ENCODE measurements around the gene PRR12. TPM values are rescaled to one million over a fixed set of nuclear protein-coding genes. Genes with fewer than 3 reads are reported as not detected.

PRR12 gene
- total RNA-seq, 1 donor from 2014 or later = 15.6 TPM

DNA sequence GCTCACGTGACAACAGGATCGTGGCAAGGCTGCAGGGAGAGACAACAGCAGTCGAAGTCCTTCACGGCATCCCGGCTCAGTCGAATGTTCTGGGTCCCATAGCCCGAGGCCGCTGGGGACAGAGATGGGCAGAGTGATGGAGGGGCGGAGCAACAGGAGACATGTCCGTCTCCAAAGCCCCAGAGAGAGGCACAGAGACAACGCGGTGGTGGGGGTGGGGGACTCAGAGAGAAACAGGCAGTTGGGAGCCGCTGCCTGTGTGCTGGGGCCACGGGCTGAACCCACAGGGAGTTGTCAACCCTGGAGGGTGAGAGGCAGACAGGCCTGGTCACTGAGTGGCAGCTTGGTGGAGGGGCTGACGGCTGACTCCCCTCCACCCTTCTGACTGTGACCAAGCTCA is 31.1 kb upstream of the PRR12 start:
- peak; percentile 23 for ATAC-seq
- intact Hi-C loops (cut with micrococcal nuclease) = no loop called here
- DNase-seq = peak; percentile 36

DNA sequence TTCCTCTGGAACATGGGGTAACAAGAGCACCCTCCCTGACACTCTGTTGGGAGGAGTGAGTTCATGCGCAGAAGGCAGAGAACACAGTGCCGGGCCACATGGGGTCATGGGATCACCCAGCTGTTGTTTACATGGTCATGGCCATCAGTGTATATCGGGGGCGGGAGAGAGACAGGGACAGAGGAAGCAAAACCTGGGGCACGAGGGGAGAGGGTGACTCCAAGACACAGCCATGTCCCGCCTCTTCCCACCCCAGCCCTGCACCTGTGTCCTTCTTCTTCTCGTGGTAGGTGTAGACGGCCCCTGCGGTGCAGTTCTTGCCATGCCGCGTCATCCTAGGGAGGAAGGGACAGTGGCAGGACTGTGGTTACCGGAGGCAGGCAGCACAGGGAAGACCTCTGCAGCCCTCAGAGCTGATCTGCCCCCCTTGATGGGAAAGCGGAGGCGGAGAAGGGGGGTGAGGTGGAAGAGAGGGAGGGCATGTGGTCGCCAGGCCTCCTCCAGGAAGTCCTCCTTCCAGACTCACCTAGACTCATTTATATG is 30.6 kb upstream of the PRR12 start:
- DNase-seq (peak; percentile 50), ATAC-seq (peak; percentile 62)
- intact Hi-C loops (cut with micrococcal nuclease) = no loop called here

DNA sequence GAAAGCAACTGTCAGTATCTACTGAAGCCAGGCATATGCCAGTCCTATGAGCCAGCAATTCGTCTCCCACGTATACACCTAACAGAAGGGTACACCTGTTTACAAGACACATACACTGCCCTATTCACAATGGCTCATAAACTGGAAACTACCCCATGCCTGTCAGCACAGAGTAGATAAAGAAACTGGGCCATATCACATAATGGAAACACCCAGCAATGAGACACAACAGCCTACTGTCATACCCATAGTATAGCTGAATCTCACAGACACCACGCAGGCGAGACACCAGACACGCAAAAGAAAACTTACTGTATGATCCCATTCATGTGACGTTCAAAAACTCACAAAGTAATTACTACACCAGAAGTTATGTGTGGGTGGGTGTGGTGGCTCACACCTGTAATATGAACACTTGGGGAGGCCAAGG is 26.4 kb upstream of the PRR12 start:
- ATAC-seq = no peak
- DNase-seq = no peak
- intact Hi-C loops (cut with micrococcal nuclease) = no loop called here

DNA sequence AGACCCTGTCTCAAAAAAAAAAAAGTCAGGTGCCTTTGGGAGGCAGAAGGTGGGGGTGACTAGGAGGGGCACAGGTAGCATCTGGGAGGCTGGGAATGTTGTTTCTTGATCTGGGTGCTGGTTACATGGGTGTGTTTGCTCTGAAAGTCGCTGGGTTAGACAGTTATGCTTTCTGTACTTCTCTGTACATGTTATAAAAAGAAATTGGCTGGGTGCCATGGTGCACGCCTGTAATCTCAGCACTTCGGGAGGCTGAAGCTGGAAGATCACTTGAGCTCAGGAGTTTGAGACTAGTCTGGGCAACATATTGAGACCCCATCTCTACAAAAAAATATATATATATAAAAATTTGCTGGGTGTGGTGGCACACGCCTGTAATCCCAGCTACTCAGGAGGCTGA is 25.7 kb upstream of the PRR12 start:
- intact Hi-C loops (cut with micrococcal nuclease) = no loop called here

DNA sequence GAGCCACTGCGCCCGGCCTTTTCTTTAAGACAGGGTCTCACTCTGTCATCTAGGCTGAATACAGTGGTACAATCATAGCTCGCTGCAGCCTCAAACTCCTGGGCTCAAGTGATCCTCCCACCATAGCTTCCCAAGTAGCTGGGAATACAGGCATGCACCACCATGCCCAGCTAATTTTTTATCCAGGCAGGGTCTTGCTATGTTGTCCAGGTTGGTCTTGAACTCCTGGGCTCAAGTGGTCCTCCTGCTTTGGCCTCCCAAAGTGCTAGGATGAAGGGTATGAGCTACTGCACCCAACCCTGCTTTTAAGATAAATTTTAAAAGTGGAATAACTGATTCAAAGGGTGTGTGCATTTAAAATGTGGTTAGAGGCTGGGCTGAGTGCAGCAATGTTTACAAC is 24.7 kb upstream of the PRR12 start:
- intact Hi-C loops (cut with micrococcal nuclease) = no loop called here

More for the DNA sequence above, 25.7 kb upstream of the PRR12 start:
- peak; percentile 44 for DNase-seq
- ATAC-seq = peak; percentile 70

DNA sequence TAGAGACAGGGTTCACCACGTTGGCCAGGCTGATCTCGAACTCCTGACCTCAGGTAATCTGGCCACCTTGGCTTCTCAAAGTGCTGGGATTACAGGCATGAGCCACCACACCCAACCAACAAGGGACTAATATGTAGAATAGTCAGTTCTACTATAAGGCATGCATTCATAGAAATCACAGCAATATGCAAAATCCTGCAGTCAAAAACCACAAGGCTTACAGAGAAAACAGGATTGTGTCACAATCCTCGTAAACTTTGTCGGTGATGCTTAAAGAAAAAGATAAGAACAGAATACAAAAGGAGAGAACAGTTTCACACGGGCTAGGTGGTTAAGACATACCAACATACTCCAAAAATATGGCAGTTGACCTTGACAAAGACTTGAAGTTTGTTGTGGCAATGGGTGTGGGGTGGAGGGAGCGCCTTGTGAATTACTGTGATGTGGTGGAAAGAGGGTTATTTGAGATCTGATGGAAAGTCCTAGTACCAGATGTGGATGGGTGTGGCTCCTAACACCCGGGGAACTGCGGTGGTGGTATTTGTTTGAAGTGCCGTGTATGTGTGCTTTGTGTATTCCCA is 23.0 kb upstream of the PRR12 start:
- DNase-seq (no peak), ATAC-seq (no peak)
- intact Hi-C loops (cut with micrococcal nuclease) = no loop called here

More for the DNA sequence above, 24.7 kb upstream of the PRR12 start:
- ATAC-seq (no peak), DNase-seq (no peak)

DNA sequence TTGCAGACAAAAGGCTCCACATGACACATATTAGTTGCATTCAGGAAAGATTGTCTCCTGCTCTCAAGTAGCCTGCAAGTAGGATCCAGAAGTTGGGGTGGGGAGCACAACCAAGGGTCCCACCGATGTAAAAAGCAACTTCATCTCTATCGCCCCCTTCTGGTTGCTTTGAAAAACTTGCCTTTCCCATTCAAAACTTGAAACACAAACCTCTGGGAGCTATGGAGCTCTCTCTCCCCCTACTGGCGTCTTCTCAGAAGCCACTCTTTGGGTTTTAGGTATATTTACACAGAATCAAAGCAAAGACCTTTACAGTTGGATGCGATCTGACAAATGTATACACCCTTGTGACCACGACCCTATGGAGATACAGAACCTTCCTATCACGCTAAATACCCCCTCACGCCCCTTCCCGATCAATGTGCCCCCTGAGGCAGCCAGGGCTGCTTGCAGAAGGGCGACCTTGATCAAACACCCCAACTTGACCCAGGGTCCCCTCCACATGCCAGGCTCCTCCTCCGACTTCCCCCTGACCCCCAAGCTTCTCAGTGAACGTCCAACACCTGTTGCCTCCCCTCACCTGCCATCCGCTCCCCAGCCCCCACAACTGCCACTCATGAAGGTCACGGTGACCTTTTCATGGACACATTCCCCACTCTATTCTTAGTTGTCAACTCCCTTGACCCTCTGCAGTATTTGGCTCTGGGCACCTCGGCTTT is 20.7 kb upstream of the PRR12 start:
- DNase-seq (peak; percentile 44), ATAC-seq (peak; percentile 77)
- intact Hi-C loops (cut with micrococcal nuclease) = loop anchor here (2.0 kb wide), 1 partner anchor 73 kb away; the partner anchor contains the start of gene RPS11

DNA sequence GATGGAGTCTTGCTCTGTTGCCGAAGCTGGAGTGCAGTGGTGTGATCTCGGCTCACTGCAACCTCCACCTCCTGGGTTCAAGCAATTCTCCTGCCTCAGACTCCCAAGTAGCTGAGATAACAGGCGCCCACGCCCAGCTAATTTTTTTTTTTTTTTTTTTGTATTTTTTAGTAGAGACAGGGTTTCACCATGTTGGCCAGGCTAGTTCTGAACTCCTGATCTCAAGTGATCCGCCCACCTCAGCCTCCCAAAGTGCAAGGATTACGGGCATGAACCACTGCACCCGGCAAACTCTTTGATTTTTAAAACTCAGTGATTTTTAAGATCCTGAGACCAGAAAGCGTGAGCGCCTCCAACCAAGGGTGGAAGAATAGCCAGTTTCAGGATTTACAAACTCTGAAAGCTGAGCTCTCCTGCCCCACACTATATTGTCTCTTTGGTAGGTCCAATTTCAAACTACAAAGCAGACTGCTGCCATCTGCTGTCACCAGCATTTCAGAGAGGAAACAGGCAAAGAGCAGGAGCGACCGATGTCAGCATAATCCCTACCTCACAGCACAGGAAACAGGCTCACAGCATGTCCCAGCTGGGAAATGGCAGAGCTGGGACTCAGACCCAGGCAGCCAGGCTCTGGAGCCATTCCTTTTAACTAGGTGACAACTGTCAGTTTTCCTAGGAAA is 19.8 kb upstream of the PRR12 start:
- intact Hi-C loops (cut with micrococcal nuclease) = loop anchor here (2.0 kb wide), 1 partner anchor 74 kb away; the partner anchor contains the start of gene RPS11
- DNase-seq (no peak), ATAC-seq (peak; percentile 82)

DNA sequence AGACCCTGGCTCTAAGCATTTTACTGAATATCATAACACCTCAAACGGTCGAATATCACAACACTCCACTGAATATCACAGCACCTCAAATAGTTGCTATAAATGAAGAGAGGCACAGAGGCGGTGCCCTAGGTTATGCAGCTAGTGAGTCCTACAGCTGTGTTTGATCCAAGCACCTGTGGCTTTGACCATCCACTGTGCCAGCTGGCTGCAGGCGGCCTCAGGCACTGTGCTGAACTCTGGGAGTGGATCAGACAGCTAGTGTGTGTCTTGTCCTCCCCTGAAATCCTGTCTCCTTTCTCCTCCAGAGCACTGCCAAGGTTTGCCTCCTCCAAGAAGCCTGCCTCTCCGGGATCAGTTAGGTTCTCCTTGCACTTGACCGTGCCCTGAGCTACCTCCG is 18.0 kb upstream of the PRR12 start:
- ATAC-seq = no peak
- no peak for DNase-seq
- intact Hi-C loops (cut with micrococcal nuclease) = no loop called here

DNA sequence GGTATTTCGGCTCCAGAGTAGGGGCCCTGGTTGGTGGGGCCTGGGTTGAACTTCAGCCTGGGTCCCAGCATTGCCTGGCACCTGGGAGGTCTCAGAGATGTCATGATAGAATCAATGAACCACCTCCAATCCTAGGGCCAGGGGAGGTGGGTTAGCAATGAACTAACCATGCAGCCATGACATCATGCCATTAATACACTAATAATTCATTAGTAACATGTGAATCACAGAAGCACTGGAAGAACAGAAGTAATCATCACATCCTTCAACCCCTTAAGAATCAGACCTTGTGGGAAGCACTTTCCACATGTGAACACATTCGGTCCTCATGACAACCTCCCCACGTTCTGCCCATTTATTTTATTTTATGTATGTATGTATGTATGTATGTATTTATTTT is 17.6 kb upstream of the PRR12 start:
- intact Hi-C loops (cut with micrococcal nuclease) = no loop called here
- DNase-seq = no peak
- ATAC-seq = no peak

DNA sequence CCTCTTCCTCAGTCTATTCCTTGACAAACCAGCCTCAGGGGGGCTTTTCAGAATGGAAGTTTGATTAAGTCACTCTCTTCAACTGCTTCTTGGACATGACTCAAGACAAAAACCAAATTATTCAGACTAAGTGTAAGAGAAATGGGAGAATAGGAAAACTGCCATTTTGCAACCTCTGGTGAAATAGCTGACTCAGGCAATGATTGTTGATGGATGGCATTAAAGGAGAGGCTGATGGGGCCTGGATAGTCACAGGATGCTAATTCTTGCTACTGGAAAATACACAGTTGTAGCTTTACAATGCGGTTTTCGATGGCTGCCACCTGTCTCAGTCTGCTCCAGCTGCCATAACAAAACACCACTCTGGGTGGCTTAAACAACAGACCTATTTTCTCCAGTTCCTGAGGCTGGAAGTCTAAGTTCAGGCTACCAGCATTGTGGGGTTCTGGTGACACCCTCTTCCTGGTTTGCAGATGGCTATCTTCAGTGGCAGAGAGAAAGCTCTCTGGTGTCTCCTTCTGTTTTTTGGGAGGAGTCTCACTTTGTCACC is 16.7 kb upstream of the PRR12 start:
- no peak for ATAC-seq
- intact Hi-C loops (cut with micrococcal nuclease) = no loop called here
- no peak for DNase-seq

DNA sequence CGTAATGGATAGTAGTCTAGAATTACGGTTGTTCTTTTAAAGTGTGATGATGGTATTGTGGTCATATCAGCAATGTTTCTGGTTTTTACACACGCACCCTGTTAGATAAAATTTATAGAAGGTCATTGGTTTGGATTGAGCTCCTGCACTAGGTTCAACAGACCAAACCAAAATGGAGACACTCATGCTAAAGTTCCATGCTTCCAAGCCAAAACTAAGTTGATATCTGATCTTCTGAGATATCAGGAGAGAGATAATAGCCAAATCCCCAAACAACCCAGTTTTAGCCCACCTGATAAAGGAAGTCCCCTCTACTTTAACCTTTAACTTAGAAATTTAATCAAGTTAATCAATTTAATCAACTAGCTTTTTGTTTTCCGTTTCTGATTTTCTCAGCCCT is 11.8 kb upstream of the PRR12 start:
- DNase-seq (no peak), ATAC-seq (no peak)
- intact Hi-C loops (cut with micrococcal nuclease) = no loop called here

DNA sequence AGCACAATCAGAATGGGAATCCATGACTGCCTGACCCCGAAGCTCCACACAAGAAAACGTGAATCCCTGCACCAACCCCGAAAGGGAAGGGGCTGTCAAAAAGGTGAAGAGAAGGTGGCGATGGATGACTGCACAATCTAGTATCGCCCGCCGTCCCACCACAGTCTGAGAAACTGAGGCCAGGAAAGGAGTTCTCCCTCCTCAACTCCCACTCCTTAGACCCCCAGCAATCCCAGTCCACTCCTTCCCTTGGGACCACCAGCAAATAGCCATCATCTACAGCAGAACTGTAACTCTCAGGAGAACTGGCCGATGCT is 11.1 kb upstream of the PRR12 start:
- ATAC-seq (peak; percentile 4), DNase-seq (no peak)
- intact Hi-C loops (cut with micrococcal nuclease) = no loop called here

DNA sequence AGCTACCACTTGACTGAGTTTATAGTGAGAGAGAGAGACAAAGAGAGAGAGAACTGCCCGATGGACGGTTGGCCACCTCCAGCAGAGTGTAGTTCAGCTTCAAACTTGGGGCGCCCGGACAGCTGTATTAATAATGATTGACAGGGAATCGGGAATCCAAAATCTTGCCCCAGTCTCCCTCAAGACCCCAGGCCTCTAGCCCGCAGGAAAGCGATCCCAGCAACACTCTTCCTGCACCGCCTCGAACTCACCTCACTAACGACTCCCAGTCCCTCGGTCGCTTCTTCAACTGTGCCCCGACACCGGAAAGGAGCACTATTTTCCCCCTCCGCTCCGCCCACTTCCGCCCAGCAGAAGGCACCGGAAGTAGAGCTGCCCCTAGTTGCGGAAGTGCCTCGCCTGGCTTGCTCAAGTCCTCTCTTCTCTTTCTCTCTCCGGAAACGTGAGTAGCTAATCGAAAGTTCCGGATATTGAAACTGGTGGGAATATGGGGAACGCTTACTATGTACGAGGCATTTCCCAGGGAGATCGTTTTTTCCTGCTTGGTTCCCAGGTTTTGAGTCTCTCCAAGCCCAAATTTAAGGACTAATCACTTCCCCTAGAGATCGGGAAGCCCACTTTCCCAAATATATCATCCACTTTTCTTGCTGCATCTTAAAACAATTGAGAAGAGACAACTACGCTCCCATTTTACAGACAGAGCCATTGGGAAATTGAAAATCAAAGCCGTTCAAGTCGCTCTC is 10.5 kb upstream of the PRR12 start, which contains the start of gene NOSIP:
Gene NOSIP (minus strand): TSS at position 293 of the 743 bp plus-strand sequence. CDS start 19,865 bp downstream, outside the sequence.
- intact Hi-C loops (cut with micrococcal nuclease) = no loop called here
- DNase-seq (peak; percentile 95), ATAC-seq (peak; percentile 98)

DNA sequence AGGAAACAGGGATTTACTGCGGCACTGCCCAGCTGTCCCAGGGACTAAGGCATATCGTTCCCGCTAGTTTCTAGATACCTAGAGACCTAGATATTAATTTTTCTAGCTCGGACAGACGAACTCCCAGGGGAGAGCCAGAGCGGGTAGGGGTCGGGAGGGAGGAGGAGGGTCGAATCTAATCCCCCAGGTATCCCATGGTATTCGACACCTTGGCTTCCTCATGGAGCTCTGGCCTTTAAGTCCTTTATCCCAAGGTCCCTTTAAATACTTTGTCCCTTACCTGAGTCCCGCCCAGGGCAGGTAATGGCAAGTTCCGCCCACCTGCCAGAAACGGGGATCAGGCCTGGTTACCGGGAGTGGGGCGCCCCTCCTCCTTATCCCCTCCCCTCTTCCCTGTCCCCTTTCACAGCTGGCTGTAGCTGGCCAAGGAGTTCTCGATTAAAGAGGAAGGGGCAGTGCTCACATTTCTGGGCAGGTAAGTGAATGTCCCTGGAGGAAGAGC is 9.9 kb upstream of the PRR12 start, which contains the start of gene PRRG2:
Gene PRRG2 (plus strand): TSS at position 310 of the 502 bp plus-strand sequence. CDS start 1,904 bp downstream, outside the sequence.
- intact Hi-C loops (cut with micrococcal nuclease) = no loop called here
- ATAC-seq (peak; percentile 2), DNase-seq (no peak)

DNA sequence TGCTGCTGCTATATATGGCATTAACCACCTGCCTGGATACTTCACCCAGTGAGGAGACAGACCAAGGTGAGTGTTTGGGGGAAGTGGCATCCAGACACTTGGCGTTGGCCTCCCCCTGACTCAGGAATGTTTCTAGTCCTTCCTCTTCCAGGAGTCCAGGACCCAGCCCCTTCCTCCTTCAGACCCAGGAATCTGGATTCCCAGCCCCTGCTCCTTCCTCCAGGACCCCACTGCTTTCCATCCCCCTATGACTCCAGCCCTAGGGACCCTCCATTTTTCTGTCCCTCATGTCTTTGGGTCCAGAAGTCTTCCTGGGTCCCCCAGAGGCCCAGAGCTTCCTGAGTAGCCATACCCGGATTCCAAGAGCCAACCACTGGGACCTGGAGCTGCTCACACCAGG is 7.7 kb upstream of the PRR12 start:
- DNase-seq (no peak), ATAC-seq (no peak)
- intact Hi-C loops (cut with micrococcal nuclease) = no loop called here

DNA sequence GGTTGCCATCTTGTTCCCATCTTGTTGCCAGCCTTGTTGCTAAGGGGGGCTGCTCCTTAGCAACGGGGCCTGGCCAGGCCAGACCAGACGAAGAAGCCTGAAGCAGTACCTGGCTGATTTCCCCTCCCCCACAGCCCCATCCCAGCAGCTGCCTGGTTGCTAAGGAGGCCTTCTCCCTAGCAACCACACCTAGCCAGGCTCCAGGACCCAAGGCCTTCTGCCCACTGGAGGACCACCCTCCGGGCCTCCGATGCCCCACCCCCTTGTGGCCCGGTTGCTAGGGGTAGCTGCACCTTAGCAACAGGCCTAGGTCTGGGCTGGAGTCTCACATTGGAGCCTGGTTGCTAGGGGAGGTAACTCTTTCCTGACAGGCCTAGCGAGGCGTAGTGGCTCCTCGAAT is 6.0 kb upstream of the PRR12 start:
- DNase-seq = no peak
- intact Hi-C loops (cut with micrococcal nuclease) = no loop called here
- ATAC-seq = no peak

DNA sequence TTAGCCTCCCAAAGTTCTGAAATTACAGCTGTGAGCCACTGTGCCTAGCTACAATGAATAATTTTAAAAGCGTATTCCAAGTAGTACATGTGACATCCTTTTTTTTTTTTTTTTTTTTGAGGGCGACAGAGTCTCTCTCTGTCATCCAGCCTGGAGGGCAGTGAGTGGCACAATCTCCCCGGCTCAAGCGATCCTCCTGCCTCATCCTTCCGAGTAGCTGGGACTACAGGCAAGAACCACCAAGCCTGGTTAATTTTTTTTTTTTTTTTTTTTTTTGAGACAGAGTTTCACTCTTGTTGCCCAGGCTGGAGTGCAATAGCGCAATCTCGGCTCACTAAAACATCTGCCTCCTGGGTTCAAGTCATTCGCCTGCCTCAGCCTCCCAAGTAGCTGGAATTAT is 3.8 kb upstream of the PRR12 start:
- DNase-seq = no peak
- intact Hi-C loops (cut with micrococcal nuclease) = no loop called here
- ATAC-seq = no peak

Measured in left ventricle myocardium superior (tissue), 1 donor.